ENCODE data around the gene ZNF341. TPM values are rescaled to one million over a fixed set of nuclear protein-coding genes. Genes with fewer than 3 reads are reported as not detected.
A peak's percentile ranks its signal among the peaks of the same experiment; 100 is the strongest.

ZNF341 gene
- total RNA-seq, 1 donor from 2014 or later = 4.2 TPM

DNA sequence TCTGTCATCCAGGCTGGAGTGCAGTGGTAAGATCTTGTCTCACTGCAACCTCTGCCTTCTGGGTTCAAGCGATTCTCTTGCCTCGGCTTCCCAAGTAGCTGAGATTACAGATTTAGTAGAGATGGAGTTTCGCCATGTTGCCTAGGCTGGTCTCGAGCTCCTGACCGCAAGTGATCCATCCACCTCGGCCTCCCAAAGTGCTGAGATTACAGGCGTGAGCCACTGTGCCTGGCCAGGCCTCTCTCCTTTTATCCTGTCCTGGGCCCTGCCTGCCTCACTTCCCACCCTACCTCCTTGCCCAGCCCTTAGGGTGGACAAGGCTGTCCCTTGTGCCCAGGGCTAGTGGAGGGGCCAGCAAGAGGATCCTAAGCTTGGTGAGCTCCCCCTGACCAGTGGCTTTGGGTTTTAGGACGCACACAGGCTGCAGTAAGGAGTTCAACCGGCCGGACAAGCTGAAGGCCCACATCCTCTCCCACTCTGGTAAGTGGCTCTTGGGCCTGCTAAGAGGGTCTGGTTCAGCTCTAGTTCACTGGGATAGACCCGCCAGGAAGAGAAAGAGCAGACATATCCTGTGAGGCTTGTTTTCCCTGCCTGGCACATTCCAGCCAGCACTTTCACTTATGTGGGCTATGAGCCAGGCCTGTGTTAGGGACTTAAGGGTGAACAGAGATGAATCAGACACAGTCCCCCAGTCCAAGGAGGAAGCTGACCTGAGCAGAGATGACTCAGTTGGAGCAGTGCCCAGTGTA, 57.5 kb downstream of the ZNF341 start:
- peak; percentile 12 to 67 for TF ChIP-seq POLR2AphosphoS5 (IDR thresholded peaks at IDR 0.05; ENCODE audit: insufficient read depth in 1 of 2, low read depth in 1 of 2)
- TF ChIP-seq POLR2A (IDR thresholded peaks at IDR 0.05) = no peak
- TF ChIP-seq, protein P1, sequence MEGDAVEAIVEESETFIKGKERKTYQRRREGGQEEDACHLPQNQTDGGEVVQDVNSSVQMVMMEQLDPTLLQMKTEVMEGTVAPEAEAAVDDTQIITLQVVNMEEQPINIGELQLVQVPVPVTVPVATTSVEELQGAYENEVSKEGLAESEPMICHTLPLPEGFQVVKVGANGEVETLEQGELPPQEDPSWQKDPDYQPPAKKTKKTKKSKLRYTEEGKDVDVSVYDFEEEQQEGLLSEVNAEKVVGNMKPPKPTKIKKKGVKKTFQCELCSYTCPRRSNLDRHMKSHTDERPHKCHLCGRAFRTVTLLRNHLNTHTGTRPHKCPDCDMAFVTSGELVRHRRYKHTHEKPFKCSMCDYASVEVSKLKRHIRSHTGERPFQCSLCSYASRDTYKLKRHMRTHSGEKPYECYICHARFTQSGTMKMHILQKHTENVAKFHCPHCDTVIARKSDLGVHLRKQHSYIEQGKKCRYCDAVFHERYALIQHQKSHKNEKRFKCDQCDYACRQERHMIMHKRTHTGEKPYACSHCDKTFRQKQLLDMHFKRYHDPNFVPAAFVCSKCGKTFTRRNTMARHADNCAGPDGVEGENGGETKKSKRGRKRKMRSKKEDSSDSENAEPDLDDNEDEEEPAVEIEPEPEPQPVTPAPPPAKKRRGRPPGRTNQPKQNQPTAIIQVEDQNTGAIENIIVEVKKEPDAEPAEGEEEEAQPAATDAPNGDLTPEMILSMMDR (IDR thresholded peaks at IDR 0.05) = no peak
- intact Hi-C loops (cut with DNase I) = no loop called here
- no peak overlapping the region for H3K4me3 ChIP-seq
- no peak for DNase-seq (ENCODE audit: extremely low spot score in 2 of 2)
- H3K27me3 ChIP-seq = no peaks in the 10 kb centered on the region
- H3K27ac ChIP-seq = peak overlapping the region; percentile 36
- peaks cover 0 to 7% of the 10 kb centered on the region in 2 donors for H3K36me3 ChIP-seq
- H3K4me1 ChIP-seq = peaks cover 9% of the 10 kb centered on the region
- H3K9me3 ChIP-seq = no peaks in the 10 kb centered on the region

DNA sequence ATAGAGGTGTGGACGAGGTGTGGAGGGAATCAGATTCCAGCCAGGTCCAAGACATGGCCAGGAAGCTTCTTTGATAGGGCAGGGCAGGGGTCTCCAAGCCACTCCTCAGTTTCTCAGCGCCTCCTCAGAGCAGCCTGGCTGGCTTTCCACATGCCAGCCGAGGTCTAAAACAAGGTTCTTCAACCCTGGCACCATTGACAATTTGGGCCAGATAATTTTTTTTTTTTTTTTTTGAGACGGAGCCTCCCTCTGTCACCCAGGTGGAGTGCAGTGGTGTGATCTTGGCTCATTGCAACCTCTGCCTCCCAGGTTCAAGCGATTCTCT, 58.0 kb downstream of the ZNF341 start:
- TF ChIP-seq, protein P1 (IDR thresholded peaks at IDR 0.05) = no peak
- TF ChIP-seq POLR2AphosphoS5 (IDR thresholded peaks at IDR 0.05; ENCODE audit: insufficient read depth in 1 of 2, low read depth in 1 of 2) (no peak), POLR2A (IDR thresholded peaks at IDR 0.05) (no peak)
- no peak overlapping the region for H3K4me3 ChIP-seq
- DNase-seq (ENCODE audit: extremely low spot score in 2 of 2) = no peak
- intact Hi-C loops (cut with DNase I) = no loop called here
- H3K36me3 ChIP-seq = peaks cover 0 to 7% of the 10 kb centered on the region in 2 donors
- H3K4me1 ChIP-seq = peaks cover 9% of the 10 kb centered on the region
- H3K27me3 ChIP-seq = no peaks in the 10 kb centered on the region
- no peaks in the 10 kb centered on the region for H3K9me3 ChIP-seq
- H3K27ac ChIP-seq = no peak overlapping the region

DNA sequence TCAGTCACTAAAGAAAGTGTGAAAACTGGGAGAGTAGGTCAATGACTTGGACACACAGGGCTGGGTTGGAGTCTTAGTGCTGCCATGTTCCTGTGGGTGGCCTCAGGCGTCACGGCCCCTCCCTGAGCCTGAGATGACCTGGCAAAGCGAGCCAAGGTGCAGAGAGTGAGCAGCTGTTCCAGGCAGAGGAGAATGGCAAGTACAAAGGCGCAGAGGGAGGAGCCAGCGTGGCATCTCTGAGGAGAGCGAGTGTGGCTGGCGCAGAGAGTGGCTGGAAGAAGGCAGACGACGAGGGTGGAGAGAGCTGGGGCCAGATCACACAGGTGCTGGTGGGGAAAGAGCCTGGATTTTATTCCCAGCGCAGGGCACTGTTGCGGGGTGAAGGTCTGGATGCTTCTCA, 58.8 kb downstream of the ZNF341 start:
- intact Hi-C loops (cut with DNase I) = no loop called here
- Histone ChIP-seq H3K4me3 (no peak overlapping the region), H3K27ac (no peak overlapping the region), H3K4me1 (peaks cover 9% of the 10 kb centered on the region), H3K9me3 (no peaks in the 10 kb centered on the region), H3K27me3 (no peaks in the 10 kb centered on the region), H3K36me3 (peaks cover 0 to 7% of the 10 kb centered on the region in 2 donors)
- no peak for DNase-seq (ENCODE audit: extremely low spot score in 2 of 2)
- no peak for TF ChIP-seq POLR2A (IDR thresholded peaks at IDR 0.05)
- TF ChIP-seq POLR2AphosphoS5 (IDR thresholded peaks at IDR 0.05; ENCODE audit: insufficient read depth in 1 of 2, low read depth in 1 of 2) = no peak
- TF ChIP-seq, protein P1 (IDR thresholded peaks at IDR 0.05) = no peak

DNA sequence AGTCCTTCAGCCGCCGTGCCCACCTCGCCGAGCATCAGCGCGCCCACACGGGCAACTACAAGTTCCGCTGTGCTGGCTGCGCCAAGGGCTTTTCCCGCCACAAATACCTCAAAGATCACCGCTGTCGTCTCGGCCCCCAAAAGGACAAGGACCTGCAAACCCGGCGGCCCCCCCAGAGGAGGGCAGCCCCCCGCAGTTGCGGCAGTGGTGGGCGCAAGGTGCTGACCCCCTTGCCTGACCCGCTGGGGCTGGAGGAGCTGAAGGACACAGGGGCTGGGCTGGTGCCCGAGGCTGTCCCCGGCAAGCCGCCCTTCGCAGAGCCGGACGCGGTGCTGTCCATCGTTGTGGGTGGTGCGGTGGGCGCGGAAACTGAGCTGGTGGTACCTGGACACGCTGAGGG, 59.2 kb downstream of the ZNF341 start:
- Histone ChIP-seq H3K9me3 (no peaks in the 10 kb centered on the region), H3K4me1 (peaks cover 9% of the 10 kb centered on the region), H3K27ac (no peak overlapping the region), H3K36me3 (peaks cover 0 to 7% of the 10 kb centered on the region in 2 donors), H3K4me3 (no peak overlapping the region), H3K27me3 (no peaks in the 10 kb centered on the region)
- intact Hi-C loops (cut with DNase I) = no loop called here
- no peak for DNase-seq (ENCODE audit: extremely low spot score in 2 of 2)
- TF ChIP-seq, protein P1 (IDR thresholded peaks at IDR 0.05) = no peak
- TF ChIP-seq POLR2A (IDR thresholded peaks at IDR 0.05) = no peak
- no peak for TF ChIP-seq POLR2AphosphoS5 (IDR thresholded peaks at IDR 0.05; ENCODE audit: insufficient read depth in 1 of 2, low read depth in 1 of 2)

DNA sequence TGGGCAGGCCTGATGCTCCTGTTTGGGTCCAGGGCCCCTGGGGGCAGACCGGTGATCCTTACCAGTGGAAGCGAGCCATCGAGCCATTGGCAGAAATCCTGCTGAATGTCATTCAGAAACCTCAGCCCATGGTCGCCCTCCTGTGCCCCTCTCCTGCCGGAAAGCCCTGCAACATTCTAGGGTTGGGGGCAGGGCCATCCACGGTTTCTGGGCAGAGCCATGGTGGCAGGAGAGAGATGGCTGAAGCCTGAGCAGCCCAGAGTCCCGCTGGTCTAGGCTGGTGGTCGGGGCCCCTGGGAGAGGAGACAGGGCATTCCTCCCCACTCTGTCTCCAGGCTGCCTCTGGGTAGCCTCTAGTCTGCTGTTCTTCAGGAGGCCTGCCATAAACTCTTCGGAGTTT, 59.7 kb downstream of the ZNF341 start:
- Histone ChIP-seq H3K4me3 (no peak overlapping the region), H3K4me1 (peaks cover 9% of the 10 kb centered on the region), H3K9me3 (no peaks in the 10 kb centered on the region), H3K27me3 (no peaks in the 10 kb centered on the region), H3K36me3 (peaks cover 0 to 7% of the 10 kb centered on the region in 2 donors), H3K27ac (no peak overlapping the region)
- TF ChIP-seq POLR2A (IDR thresholded peaks at IDR 0.05) (no peak), POLR2AphosphoS5 (IDR thresholded peaks at IDR 0.05; ENCODE audit: insufficient read depth in 1 of 2, low read depth in 1 of 2) (no peak)
- TF ChIP-seq, protein P1 (IDR thresholded peaks at IDR 0.05) = no peak
- intact Hi-C loops (cut with DNase I) = no loop called here
- DNase-seq (ENCODE audit: extremely low spot score in 2 of 2) = no peak
